ENCODE results near the gene SYK.

DNA sequence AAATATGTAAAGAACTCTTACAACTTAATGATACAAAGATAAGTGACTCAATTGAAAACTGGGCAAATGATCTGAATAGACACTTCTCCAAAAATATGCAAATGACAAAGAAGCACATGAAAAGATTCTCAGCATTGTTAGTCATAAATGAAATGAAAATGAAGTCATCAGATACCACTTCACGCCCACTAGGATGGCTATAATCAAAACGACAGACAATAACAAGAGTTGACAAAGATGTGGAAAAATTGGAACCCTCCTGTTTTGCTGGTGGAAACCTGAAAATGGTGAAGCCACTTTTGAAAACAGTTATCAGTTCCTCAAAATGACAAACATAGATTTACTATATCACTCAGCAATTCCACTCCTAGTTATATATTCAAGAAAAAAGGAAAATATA lies 7.9 kb upstream of the SYK start:
- TF ChIP-seq, protein P1, sequence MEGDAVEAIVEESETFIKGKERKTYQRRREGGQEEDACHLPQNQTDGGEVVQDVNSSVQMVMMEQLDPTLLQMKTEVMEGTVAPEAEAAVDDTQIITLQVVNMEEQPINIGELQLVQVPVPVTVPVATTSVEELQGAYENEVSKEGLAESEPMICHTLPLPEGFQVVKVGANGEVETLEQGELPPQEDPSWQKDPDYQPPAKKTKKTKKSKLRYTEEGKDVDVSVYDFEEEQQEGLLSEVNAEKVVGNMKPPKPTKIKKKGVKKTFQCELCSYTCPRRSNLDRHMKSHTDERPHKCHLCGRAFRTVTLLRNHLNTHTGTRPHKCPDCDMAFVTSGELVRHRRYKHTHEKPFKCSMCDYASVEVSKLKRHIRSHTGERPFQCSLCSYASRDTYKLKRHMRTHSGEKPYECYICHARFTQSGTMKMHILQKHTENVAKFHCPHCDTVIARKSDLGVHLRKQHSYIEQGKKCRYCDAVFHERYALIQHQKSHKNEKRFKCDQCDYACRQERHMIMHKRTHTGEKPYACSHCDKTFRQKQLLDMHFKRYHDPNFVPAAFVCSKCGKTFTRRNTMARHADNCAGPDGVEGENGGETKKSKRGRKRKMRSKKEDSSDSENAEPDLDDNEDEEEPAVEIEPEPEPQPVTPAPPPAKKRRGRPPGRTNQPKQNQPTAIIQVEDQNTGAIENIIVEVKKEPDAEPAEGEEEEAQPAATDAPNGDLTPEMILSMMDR (IDR thresholded peaks at IDR 0.05), result no peak
- TF ChIP-seq POLR2A (IDR thresholded peaks at IDR 0.05), result no peak
